ENCODE results near the gene KIF9. TPM values are rescaled to one million over a fixed set of nuclear protein-coding genes. Genes with fewer than 3 reads are reported as not detected.
A peak's percentile ranks its signal among the peaks of the same experiment; 100 is the strongest.

KIF9 gene
- total RNA-seq, 1 experiment from 2014 or later = 5.8 TPM

- TF ChIP-seq HMGXB4 (CRISPR knock-in tag; IDR thresholded peaks at IDR 0.05) (peak; percentile 88), RORB (CRISPR knock-in tag; IDR thresholded peaks at IDR 0.05) (no peak), ZNF425 (CRISPR knock-in tag; conservative IDR thresholded peaks at IDR 0.05) (no peak), NFE2L1 (CRISPR knock-in tag; IDR thresholded peaks at IDR 0.05) (peak; percentile 61; the same call in 1 of the 2 replicates), GTF2I (CRISPR knock-in tag; conservative IDR thresholded peaks at IDR 0.05) (no peak), OVOL2 (CRISPR knock-in tag; IDR thresholded peaks at IDR 0.05; ENCODE audit: borderline replicate concordance) (no peak), IRF2 (CRISPR knock-in tag; IDR thresholded peaks at IDR 0.05; ENCODE audit: borderline replicate concordance, low read depth) (no peak), E2F4 (CRISPR knock-in tag; IDR thresholded peaks at IDR 0.05; ENCODE audit: borderline replicate concordance, low read depth) (0 out of 2 replicates have a peak, but pooled peaks have one; percentile 67), ELF4 (CRISPR knock-in tag; IDR thresholded peaks at IDR 0.05; ENCODE audit: low read depth) (no peak), CREM (CRISPR knock-in tag; IDR thresholded peaks at IDR 0.05) (peak; percentile 84; the same call in 1 of the 2 replicates), ZBTB21 (CRISPR knock-in tag; IDR thresholded peaks at IDR 0.05; ENCODE audit: borderline replicate concordance) (no peak), HMGA2 (CRISPR knock-in tag; IDR thresholded peaks at IDR 0.05) (no peak), ZNF281 (CRISPR knock-in tag; IDR thresholded peaks at IDR 0.05) (0 out of 2 replicates have a peak, but pooled peaks have one; percentile 43), STAT6 (CRISPR knock-in tag; conservative IDR thresholded peaks at IDR 0.05; ENCODE audit: low read depth) (no peak), ETV6 (CRISPR knock-in tag; IDR thresholded peaks at IDR 0.05) (peak; percentile 88), TEAD1 (CRISPR knock-in tag; IDR thresholded peaks at IDR 0.05) (peak; percentile 54; the same call in 1 of the 2 replicates), ARID4B (CRISPR knock-in tag; IDR thresholded peaks at IDR 0.05; ENCODE audit: borderline replicate concordance) (peak; percentile 83), ATF1 (CRISPR knock-in tag; IDR thresholded peaks at IDR 0.05) (peak; percentile 76; the same call in 1 of the 2 replicates), ZNF121 (CRISPR knock-in tag; IDR thresholded peaks at IDR 0.05) (no peak), SOX15 (CRISPR knock-in tag; IDR thresholded peaks at IDR 0.05) (no peak), KAT7 (CRISPR knock-in tag; IDR thresholded peaks at IDR 0.05; ENCODE audit: borderline replicate concordance) (no peak; the same call in 1 of the 2 replicates), MXD4 (CRISPR knock-in tag; IDR thresholded peaks at IDR 0.05; ENCODE audit: borderline replicate concordance) (no peak), FOXP1 (CRISPR knock-in tag; IDR thresholded peaks at IDR 0.05; ENCODE audit: borderline replicate concordance) (peak; percentile 83; the same call in 1 of the 2 replicates), SMAD3 (CRISPR knock-in tag; IDR thresholded peaks at IDR 0.05; ENCODE audit: borderline replicate concordance) (peak; percentile 93)
Observed at GRCh38 chr3:47282424-47283192, at the start of gene KIF9, which contains the start of gene KLHL18 (continued).
